IgD-negative memory B cell (primary cell): ENCODE results near the gene INPP4A. TPM values are rescaled to one million over a fixed set of nuclear protein-coding genes. Genes with fewer than 3 reads are reported as not detected.

Experiments
- H3K27ac Mint-ChIP-seq, 3 donors: one replicate each; pipeline ENCODE4 v1.8.0; 2020 to 2022; ENCODE audit warnings: mild to moderate bottlenecking in 3 of 3, mixed read lengths in 3 of 3, moderate library complexity in 1 of 3
- H3K27me3 Mint-ChIP-seq: one replicate; pipeline ENCODE4 v1.8.0; 2021; ENCODE audit warnings: mixed read lengths
- H3K36me3 Mint-ChIP-seq: one replicate; pipeline ENCODE4 v1.8.0; 2020; ENCODE audit warnings: mild to moderate bottlenecking, mixed read lengths
- H3K4me1 Mint-ChIP-seq, 3 donors: one replicate each; pipeline ENCODE4 v1.8.0; 2020 to 2022; ENCODE audit warnings: mixed read lengths in 3 of 3, mild to moderate bottlenecking in 1 of 3
- H3K4me3 Mint-ChIP-seq, 4 donors: one replicate each; pipeline ENCODE4 v1.8.0; 2020 to 2022; ENCODE audit warnings: mild to moderate bottlenecking in 4 of 4, mixed read lengths in 4 of 4, moderate library complexity in 3 of 4
- H3K9me3 Mint-ChIP-seq, 3 donors: one replicate each; pipeline ENCODE4 v1.8.0; 2020 to 2021; ENCODE audit warnings: mixed read lengths in 3 of 3, mild to moderate bottlenecking in 1 of 3
- polyA plus RNA-seq: library from polyadenylated mRNA; unstranded; fragments of 300-500 nt; fragmentation: Illumina TruSeq; gene quantifications from one replicate; pipeline ENCODE4 v1.2.3, GENCODE V29; 2021

The INPP4A gene
- polyA plus RNA-seq, 1 donor from 2014 or later = 8.2 TPM

DNA sequence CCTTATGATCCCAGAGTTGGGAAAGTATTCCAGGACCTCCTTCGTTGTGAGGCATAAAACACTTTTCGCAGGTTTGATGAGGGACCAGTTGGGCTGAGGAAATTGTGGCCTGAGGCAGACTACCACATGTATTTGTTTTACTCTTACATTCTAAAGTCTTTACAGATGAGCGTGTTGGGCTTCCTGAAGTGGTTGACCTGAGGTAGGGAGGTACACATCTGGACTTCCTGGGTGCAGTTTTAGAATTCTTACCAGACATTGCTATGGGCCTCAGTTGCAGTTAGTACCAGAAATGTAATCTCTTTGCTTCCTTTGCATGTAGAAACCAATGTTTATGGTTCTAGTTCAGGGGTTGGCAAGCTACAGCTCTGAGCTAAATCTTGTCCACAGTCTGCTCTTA is 114.9 kb downstream of the INPP4A start:
- Mint-ChIP-seq H3K36me3 (peaks cover 2% of the 10 kb centered on the region), H3K27me3 (no peaks in the 10 kb centered on the region), H3K4me3 (peak overlapping the region in 1 of 4 donors; percentile 34), H3K4me1 (peaks cover 22 to 29% (median 22%) of the 10 kb centered on the region in 3 donors), H3K27ac (peak overlapping the region in 2 of 3 donors; percentile 63 to 92), H3K9me3 (no peaks in the 10 kb centered on the region)

DNA sequence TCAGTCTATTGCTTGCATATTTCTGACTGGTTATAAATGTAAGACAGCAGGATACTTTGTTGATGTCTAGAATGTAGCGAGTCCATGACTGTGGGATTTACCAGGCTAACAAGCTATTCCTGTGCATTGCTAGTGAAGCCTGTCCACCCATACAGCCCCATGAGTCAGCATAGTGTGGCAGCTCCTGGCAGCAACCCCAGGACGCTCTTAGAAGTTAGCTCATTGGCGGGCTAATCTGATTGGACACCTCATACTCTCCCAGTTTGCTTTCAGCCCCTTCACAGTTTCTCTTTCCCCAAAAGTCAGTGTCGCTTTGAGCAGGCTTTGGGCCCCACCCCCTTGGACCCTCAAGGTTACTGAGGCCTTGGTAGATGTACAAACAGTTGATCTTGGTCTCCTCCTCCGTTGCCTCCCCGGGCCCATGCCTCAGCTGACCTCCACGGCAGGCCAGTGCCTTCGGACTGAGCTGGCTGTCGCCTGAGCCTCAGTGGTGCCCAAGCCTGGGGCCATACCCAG is 115.7 kb downstream of the INPP4A start:
- Mint-ChIP-seq H3K36me3 (peaks cover 2% of the 10 kb centered on the region), H3K9me3 (no peaks in the 10 kb centered on the region), H3K27ac (peak overlapping the region in 1 of 3 donors; percentile 63), H3K27me3 (no peaks in the 10 kb centered on the region), H3K4me3 (peak overlapping the region in 1 of 4 donors; percentile 76), H3K4me1 (peaks cover 22 to 27% (median 22%) of the 10 kb centered on the region in 3 donors)

DNA sequence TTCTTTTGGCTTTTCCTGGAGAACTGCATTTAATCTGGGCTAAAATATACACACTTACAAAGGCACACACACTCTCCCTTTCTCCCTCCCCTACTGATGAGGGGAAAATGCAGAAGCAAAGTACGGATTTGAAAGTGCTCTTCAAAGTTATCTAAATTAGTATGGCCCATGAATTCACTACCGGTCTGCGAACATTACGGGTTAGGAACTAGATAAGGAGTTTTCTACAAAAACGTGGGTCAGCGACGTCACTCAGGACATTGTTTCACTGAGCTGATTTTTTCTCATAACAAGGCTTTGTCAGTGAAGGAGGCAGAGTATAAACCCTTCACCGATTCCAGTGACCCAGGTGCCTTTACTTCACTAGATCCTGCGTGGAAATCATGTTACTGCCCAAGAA is 116.4 kb downstream of the INPP4A start:
- peak overlapping the region in 1 of 3 donors; percentile 6 for H3K27ac Mint-ChIP-seq
- H3K27me3 Mint-ChIP-seq = no peaks in the 10 kb centered on the region
- H3K4me3 Mint-ChIP-seq = no peak overlapping the region
- H3K36me3 Mint-ChIP-seq = peaks cover 7% of the 10 kb centered on the region
- H3K9me3 Mint-ChIP-seq = no peaks in the 10 kb centered on the region
- peaks cover 21 to 22% (median 22%) of the 10 kb centered on the region in 3 donors for H3K4me1 Mint-ChIP-seq

DNA sequence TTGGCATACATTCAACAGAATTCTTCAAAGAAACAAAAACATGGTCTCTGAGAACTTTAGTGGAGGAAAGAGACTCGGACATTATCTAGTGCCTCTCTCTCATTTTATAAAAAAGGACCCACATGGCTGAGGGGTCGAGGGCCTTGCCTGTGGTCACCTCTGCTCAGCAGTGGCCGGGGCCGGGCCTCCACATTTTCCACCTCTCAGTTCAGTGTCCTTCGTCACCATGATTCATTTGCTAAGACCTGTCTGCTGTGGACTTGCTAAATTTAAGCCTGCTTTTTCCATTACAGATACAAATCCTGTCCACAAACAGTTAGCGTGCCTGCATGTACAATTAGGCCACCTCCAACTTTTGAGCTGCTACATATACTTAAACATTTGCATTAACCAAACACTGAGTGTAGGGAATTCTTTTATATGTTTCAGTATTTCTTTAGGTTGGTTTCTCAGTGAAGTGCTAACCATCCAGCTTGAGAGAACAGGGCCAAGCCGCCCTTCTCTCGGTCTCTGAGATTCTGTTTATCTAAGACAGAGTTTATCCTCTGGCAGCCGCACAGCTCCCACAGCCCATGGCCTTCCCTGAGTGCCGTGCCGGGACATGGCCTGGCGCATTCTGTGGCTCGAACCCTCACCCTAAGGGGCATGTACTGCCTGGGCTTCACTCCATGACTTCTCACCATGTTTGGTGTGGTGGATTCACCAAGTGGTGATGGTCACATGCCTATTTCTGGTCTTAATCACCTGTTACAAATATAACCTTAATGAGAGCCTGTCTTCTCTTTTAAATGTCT is 117.4 kb downstream of the INPP4A start:
- H3K4me1 Mint-ChIP-seq = peaks cover 12 to 16% (median 13%) of the 10 kb centered on the region in 3 donors
- no peak overlapping the region for H3K27ac Mint-ChIP-seq
- no peak overlapping the region for H3K4me3 Mint-ChIP-seq
- H3K9me3 Mint-ChIP-seq = no peaks in the 10 kb centered on the region
- H3K36me3 Mint-ChIP-seq = peaks cover 17% of the 10 kb centered on the region
- H3K27me3 Mint-ChIP-seq = no peaks in the 10 kb centered on the region

DNA sequence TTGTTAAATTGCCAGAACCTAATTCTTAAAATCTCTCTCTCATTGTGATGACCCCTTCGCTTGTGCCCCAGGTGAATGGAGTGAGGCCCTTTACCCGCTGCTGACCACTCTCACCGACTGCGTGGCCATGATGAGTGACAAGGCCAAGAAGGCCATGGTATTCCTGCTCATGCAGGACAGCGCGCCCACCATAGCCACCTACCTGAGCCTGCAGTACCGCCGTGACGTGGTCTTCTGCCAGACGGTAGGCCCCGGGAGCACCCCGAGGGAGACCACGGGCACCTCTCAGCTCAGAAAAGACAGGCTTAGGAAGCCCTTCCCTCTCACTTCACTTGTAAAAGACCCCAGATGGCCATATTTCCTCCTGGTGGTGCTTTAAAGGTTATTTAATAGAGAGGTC is 118.7 kb downstream of the INPP4A start:
- peaks cover 17% of the 10 kb centered on the region for H3K36me3 Mint-ChIP-seq
- H3K27ac Mint-ChIP-seq = no peak overlapping the region
- no peaks in the 10 kb centered on the region for H3K27me3 Mint-ChIP-seq
- H3K9me3 Mint-ChIP-seq = no peaks in the 10 kb centered on the region
- H3K4me1 Mint-ChIP-seq = peaks cover 10 to 16% (median 12%) of the 10 kb centered on the region in 3 donors
- no peak overlapping the region for H3K4me3 Mint-ChIP-seq

DNA sequence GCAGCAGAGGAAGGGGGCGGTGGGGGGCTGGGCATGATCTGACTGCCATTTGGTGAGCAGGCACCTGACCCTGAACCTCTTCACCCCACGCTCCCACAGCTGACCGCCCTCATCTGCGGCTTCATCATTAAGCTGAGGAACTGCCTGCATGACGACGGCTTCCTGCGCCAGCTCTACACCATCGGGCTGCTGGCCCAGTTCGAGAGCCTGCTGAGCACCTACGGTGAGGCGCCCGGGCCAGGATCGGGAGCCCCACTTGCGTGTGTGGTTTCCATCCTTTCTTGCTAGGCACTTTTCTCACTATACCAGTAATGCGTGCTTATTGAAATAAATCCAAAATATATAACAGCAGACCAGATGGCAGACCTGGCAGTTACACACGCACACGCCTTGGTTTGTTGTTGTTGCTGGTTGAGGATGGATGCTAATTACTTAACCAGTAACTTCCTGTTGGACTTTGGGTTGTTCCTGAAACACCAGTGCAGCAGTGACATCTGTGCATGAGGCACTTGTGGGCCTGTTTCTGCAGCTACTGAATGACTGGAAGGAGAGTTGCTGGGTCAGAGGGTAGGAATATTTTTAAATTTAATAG is 120.0 kb downstream of the INPP4A start:
- peaks cover 5% of the 10 kb centered on the region in 3 donors for H3K4me1 Mint-ChIP-seq
- no peaks in the 10 kb centered on the region for H3K27me3 Mint-ChIP-seq
- H3K4me3 Mint-ChIP-seq = no peak overlapping the region
- no peaks in the 10 kb centered on the region for H3K9me3 Mint-ChIP-seq
- H3K27ac Mint-ChIP-seq = no peak overlapping the region
- peaks cover 17% of the 10 kb centered on the region for H3K36me3 Mint-ChIP-seq

DNA sequence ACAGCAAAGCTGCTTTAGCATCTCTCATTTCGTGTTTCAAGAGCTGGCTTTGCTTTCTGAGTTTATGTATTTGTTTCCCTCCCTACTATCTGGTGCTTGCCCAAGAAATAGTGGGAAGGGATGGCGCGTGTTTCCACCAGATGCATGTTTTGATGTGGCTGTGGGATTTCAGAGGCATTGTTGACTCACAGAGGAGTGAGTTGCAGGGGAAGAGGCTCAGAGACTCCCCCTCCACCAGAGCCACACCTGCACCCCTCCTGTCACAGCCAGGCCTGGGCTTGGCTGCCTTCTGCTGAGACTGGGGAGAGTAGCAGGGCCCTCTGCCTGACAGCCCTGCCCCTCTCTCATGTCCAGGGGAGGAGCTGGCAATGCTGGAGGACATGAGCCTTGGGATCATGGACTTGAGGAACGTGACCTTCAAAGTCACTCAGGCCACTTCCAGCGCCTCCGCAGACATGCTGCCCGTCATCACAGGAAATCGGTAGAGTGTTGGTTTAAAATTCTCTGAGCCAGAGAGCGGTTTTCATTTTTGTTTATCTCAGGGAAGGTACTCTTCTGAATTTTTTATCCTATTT is 120.7 kb downstream of the INPP4A start:
- Mint-ChIP-seq H3K27me3 (no peaks in the 10 kb centered on the region), H3K4me1 (peaks cover 0 to 4% (median 0%) of the 10 kb centered on the region in 3 donors), H3K27ac (peak overlapping the region in 1 of 3 donors; percentile 0), H3K9me3 (no peaks in the 10 kb centered on the region), H3K4me3 (no peak overlapping the region), H3K36me3 (peaks cover 17% of the 10 kb centered on the region)

DNA sequence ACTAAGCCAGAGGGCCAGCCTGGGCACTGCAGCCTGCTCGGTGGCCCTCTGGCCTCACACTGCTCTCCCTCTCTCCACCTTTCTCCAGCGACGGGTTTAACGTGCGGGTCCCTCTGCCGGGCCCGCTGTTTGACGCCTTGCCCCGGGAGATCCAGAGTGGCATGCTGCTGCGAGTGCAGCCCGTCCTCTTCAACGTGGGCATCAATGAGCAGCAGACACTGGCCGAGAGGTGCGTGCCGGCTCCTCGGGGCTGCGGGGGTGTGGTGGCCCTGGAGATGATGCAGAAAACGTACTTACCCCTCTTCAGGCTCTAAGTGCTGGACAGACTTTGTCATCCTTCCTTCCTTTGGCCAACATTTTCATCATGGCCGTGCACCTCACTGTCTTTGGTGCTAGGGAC is 121.3 kb downstream of the INPP4A start:
- H3K27me3 Mint-ChIP-seq = no peaks in the 10 kb centered on the region
- no peaks in the 10 kb centered on the region for H3K9me3 Mint-ChIP-seq
- H3K4me1 Mint-ChIP-seq = peaks cover 0 to 4% (median 0%) of the 10 kb centered on the region in 3 donors
- H3K4me3 Mint-ChIP-seq = no peak overlapping the region
- peaks cover 17% of the 10 kb centered on the region for H3K36me3 Mint-ChIP-seq
- H3K27ac Mint-ChIP-seq = peak overlapping the region in 1 of 3 donors; percentile 10

DNA sequence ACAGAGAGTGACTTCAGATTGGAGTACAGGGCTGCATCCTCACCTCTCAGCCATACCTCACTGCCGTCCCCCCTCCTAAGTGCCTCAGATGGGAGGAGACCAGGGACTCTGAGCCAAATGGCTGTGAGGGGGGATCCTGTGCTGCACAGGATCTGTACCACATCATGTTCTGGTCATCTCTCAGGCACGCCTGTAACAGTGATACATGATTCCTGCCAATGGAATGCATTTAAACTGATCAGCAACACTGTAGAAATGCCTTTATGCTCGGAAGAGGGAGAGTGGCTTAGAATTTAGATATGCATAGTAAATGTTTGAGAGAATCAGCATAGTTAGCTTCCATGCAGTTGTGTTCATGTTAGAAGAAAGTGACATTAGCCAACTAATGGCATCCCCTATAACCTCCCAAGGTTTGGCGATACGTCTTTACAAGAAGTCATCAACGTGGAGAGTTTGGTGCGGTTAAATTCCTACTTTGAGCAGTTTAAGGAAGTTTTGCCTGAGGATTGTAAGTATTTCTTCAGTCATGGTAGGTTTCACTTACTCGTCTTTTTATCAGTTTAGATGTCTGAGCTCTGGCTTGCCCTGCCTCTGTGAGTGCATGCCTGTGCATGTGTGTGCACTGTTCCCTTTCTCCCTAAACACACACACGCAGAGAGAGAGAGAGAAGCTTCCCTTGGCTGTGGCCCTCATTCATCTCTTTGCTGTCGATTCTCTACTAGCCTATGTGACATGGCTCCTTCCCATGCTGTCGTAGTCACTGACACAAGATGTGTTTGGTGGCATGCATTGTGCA is 123.7 kb downstream of the INPP4A start:
- Mint-ChIP-seq H3K4me1 (peaks cover 0 to 2% (median 0%) of the 10 kb centered on the region in 3 donors), H3K27ac (peak overlapping the region in 1 of 3 donors; percentile 31), H3K36me3 (peaks cover 14% of the 10 kb centered on the region), H3K27me3 (no peaks in the 10 kb centered on the region), H3K9me3 (no peaks in the 10 kb centered on the region), H3K4me3 (no peak overlapping the region)

DNA sequence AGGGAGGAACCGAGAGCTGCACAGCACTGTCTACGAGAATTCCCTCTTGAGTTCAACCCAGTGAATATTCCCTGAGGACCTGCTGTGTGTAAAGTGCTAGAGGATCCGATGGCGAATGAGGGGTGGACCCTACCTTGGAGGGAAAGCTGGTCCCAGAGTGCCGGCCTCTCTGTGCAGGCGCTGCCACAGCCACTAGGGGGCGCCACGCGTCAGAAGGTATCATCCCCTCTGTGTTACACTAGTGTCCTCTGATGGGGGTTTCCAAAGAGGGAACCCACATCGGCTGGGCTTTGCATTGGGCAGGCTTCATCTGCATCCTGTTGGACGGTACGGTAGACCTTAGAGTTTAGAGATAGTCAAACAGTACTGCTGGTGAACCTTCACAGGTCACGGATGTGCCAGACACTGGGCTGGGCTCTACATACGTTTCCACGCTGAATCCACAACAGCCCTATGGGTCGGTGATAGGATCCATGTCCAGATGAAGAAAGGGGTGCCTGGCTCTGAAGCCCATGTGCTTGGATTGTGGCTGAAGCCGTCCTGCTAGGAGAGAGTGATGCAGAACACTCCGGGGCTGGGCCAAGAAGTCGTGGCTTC is 124.6 kb downstream of the INPP4A start:
- H3K4me1 Mint-ChIP-seq = peaks cover 0 to 2% (median 0%) of the 10 kb centered on the region in 3 donors
- H3K4me3 Mint-ChIP-seq = no peak overlapping the region
- no peaks in the 10 kb centered on the region for H3K9me3 Mint-ChIP-seq
- peak overlapping the region in 1 of 3 donors; percentile 88 for H3K27ac Mint-ChIP-seq
- no peaks in the 10 kb centered on the region for H3K27me3 Mint-ChIP-seq
- peaks cover 14% of the 10 kb centered on the region for H3K36me3 Mint-ChIP-seq

DNA sequence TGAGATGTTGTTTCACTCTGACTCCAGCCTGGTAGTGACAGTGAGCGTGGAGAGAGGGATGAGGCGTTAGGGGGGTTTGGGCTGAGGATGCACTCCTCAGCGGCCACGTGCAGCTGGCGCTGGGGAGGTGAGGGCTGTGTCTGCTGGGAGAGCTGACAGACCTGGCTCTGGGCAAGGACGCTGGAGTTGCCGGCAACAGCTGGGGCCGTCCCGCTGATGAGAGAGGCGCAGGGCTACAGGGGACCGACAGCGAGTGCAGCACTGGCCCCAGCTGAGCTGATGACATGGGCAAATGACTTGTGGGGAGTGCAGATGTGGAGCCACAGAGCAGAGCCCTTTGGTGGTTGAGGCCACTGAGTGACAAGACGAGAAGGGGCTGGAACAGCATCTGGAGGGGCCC is 125.3 kb downstream of the INPP4A start:
- Mint-ChIP-seq H3K36me3 (peaks cover 14% of the 10 kb centered on the region), H3K27me3 (no peaks in the 10 kb centered on the region), H3K4me1 (peaks cover 0 to 2% (median 0%) of the 10 kb centered on the region in 3 donors), H3K4me3 (no peak overlapping the region), H3K9me3 (no peaks in the 10 kb centered on the region), H3K27ac (peak overlapping the region in 1 of 3 donors; percentile 88)

DNA sequence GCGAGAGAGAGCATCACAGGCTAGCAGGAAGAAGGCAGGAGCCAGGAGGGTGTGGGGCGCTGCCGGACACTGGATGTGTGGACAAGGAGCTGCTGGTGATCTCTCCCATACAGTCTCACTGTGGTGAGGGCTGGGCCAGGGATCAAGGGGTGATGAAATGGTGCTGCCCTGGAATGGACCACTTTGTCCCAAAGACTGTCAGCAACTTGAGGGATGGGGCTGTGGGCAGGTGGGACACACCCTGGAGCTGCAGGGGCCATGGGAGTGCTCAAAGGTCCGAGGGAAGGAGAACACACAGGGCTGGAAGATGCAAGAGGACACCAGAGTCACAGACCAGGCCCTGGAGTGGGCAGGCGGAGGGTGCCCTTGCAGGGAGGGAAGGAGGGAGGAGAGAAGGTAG is 125.7 kb downstream of the INPP4A start:
- no peaks in the 10 kb centered on the region for H3K9me3 Mint-ChIP-seq
- H3K4me1 Mint-ChIP-seq = peaks cover 0 to 2% (median 0%) of the 10 kb centered on the region in 3 donors
- H3K27ac Mint-ChIP-seq = no peak overlapping the region
- H3K27me3 Mint-ChIP-seq = no peaks in the 10 kb centered on the region
- H3K36me3 Mint-ChIP-seq = peaks cover 14% of the 10 kb centered on the region
- H3K4me3 Mint-ChIP-seq = no peak overlapping the region

DNA sequence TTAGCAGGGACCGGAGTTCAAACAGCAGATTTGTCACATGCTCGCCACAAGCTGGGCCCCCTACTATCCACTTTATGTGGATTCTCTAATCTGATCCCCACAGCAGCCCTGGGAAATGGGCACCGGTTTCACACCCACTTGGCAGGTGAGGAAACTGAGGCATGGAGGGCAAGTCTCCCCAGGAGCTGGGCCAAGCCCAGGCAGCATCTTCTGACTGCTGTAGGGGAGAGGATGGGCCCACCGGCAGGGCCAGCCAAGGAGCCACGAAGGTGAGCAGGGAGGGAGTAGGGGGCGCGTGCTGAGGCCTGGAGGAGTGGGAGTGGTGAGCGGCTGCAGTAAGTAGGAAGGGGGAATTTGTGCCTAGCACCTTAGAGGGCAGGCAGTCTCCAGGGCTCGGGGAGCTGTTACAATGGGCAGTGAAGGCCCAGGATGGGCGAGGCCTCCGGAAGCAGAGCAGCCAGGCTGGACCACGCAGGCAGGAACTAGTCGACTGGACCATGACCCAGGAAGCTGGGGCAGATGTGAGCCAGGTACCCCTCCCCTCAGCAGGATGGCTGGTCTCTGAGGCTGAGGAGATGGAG is 126.6 kb downstream of the INPP4A start:
- H3K9me3 Mint-ChIP-seq = no peaks in the 10 kb centered on the region
- H3K4me3 Mint-ChIP-seq = no peak overlapping the region
- no peak overlapping the region for H3K27ac Mint-ChIP-seq
- peaks cover 0 to 2% (median 0%) of the 10 kb centered on the region in 3 donors for H3K4me1 Mint-ChIP-seq
- no peaks in the 10 kb centered on the region for H3K27me3 Mint-ChIP-seq
- H3K36me3 Mint-ChIP-seq = peaks cover 7% of the 10 kb centered on the region

DNA sequence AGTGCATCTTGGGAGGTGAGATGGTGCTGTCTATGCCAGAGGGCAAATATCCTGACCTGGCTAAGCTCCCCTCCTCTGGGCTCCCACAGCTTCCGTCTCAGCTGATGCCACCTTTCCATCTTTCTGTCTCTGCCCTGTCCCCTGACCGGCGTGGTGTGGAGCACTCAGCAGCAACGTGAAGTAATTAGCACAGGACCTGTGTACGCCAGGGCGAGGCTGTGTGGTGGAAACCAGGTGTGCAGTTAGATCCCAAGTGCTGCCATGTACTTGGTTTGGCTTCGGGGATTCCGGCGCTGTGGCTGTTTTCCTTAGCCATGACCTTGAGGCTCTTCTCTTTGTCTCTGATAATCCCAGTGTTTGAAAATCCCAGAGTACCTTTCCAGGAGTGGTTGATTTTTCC is 127.1 kb downstream of the INPP4A start:
- no peak overlapping the region for H3K4me3 Mint-ChIP-seq
- peaks cover 0 to 2% (median 0%) of the 10 kb centered on the region in 3 donors for H3K4me1 Mint-ChIP-seq
- H3K9me3 Mint-ChIP-seq = no peaks in the 10 kb centered on the region
- H3K36me3 Mint-ChIP-seq = peaks cover 2% of the 10 kb centered on the region
- no peaks in the 10 kb centered on the region for H3K27me3 Mint-ChIP-seq
- H3K27ac Mint-ChIP-seq = no peak overlapping the region
